HG03571 (cell line): ENCODE results near the gene RFC3.

ENCODE experiments used
- ATAC-seq: cut with Tn5 transposase; IDR thresholded peaks from one replicate; pipeline ENCODE4 v1.9.1; 2021; ENCODE audit not compliant: unreplicated experiment

The RFC3 gene

DNA sequence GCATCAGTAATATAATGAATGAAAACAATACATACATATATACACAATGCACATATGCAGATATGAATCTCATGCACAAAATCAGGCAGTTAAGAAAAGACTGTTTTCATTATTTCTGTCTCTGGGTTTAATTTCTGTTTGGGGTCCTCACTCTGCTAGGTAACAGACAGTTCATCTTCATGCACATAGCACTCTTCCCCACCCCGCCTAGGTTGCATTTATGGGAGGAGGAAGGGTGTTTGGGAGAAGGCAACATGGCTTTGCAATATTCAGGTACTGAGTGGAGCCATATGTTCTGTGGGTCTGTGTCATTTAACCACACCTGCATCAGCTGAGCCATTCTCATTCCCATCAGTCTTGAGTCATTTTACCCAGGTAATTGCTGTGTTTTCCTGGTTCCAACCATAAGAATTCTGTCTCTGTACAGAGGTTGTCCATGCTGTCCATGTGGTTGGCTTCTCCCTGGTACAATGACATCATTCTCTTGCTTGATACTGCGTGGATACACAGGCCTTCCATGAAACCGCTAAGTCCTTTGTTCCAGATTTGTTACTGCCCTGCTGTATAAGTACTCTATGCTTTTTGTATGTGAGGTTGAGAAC is 45.3 kb downstream of the RFC3 start:
- no peak for ATAC-seq

DNA sequence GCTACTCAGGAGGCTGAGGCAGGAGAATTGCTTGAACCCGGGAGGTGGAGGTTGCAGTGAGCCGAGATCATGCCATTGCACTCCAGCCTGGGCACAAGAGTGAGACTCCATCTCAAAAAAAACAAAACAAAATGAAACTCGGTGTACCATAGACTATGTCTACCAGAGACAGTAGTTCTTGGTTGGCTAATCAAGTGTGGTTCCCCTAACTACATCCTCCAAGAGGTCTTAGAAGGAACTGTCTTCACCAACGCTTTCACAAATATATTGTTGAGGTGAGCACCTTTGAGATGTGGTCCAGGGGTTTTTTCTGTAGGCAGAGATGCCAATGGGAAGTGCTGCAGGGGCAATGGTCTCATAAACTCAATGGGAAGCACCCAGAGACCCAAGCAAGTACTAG is 48.0 kb downstream of the RFC3 start:
- ATAC-seq = peak; percentile 97

DNA sequence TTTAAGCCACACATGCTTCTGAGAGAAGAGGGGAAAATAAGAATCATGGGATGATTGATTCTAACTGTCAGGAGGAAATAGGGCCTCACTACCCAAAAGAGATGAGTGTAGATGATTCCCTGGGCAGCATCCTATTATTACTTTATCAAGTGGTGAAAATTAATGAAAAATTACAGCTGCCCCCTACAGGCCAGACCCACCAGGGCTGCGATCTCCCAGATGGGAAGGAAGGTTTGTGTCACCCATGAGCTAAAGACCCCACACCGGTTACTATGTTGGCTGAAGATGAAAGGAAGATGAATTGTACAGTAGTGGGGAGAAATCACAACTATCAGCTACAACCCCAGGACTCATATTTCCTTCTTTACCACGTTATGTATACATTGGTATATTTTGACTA is 49.5 kb downstream of the RFC3 start:
- ATAC-seq = no peak

DNA sequence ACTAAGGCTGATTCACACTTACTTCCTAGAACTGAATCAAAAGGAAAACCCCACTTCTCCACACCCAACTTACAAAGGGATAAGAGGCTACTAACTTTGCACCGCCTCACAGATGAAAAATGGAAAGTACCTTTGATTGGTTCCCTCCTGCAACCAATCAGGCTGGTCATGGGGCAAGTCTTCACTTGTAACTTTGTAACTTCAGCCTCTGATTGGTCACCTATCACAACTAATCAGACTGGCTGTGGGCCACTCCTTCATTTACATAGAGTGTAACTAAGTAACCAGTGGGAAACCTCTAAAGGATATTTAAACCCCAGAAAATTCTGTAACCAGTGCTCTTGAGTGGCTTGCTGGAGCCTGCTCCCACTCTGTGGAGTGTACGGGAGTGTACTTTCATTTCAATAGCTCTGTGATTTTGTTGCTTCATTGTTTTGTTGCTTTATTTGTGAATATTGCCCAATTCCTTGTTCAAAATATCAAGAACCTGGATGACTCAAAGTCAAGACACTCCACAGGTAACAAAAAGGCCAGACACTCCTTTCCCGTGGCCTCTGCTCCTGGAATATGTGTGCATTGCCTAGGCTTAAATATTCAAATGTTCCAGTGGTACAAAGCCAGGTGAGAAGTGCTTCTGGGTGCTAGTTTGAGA is 50.5 kb downstream of the RFC3 start:
- ATAC-seq = no peak

DNA sequence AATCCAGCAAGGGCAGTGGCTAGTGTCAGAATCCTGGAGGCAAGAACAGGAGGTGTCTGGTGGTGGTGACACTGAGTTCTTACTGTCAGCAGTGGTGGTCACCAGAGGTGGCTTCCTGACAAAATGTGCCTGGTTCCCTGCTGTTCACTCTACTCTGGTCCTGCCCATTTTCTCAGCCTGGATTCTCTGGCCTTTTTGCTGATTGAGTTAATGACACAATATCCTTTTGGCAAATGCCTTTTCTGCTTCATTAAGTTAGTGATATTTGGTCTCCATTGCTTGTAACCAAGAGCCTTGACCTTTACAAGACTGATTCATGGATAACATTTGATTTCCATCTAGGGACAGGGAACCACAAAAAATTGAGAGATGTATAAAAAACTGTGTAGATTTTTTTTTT is 51.1 kb downstream of the RFC3 start:
- no peak for ATAC-seq

DNA sequence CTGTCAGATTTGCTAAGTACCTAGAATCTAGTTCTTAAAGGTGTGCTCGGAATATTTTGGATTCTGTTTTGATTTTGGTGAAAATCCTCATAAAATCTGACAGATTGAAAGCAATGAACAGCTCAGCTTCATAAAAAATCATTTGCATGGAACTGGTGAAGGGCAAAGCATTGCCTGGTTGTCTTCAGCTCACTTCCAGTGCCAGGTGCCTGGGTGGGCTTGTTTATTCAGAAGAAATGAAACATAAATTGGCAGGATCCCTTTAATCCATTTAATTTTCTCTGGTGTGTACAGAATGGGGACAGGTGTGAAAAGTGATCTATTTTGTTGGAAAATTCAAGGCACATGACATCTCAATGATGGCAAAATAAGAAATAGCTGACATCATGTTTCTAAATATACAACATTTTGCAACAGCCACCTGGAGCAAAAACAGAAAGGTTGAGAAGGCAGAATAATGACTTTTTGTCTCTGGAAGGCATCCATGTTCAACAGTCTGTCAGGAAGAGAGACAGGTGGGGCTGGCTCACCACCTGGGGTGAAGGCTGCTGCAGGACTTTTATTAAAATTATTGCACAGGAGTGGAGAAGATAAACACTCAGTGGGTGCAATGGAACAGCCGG is 52.2 kb downstream of the RFC3 start:
- no peak for ATAC-seq

DNA sequence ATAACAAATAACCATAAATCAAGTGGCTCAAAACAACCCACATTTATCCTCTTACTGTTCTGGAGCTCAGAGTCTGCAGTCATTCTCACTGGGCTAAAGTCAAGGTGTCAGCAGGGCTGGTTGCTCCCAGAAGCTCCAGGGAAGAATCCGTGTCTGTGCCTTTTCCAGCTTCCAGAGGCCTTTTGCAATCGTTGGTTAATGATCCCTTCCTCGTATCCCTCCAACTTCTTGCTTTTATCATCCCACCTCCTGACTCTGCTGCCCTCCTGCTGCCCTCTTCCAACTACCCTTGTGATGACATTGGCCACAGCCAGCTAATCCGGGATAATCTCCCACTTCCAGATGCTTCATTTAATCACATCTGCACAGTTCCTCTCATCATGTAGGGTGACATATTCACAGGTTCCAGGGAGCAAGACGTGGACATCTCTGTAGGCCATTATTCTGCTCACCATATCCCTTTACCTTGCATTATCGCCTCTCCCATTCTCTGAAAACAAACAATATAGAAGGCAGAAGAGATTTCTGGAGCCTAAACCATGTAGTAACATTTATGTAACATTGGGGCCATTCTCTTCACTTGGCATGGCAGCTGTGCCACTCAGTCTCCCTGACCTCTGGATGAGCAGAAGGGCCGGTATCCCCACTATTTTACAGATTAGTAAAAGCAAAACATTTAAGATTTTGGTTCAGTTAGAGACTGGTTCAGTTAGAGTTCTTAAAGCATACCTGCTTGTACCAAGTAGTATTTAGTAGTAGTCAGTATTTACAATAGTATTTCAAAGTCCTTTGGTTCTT is 53.5 kb downstream of the RFC3 start:
- ATAC-seq = no peak

DNA sequence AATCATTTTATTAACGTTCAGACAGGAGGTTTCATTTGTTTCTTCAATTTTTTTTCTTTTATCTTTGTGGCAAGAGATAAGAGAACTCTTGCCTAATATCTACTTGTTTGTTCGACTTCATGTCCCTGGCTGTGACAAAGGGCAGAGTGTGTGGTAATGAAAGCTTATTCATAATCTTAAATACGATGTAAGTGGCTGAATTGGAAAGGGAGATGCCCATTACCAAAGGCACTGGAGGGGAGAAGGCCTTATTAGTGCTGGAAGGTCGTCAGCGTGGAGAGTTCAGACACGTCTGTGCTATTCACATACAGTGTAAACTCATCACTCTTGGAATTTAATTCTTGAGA is 54.0 kb downstream of the RFC3 start:
- no peak for ATAC-seq

- ATAC-seq = no peak
Measured at GRCh38 chr13:33873251-33873908, 55.4 kb downstream of the RFC3 start.

DNA sequence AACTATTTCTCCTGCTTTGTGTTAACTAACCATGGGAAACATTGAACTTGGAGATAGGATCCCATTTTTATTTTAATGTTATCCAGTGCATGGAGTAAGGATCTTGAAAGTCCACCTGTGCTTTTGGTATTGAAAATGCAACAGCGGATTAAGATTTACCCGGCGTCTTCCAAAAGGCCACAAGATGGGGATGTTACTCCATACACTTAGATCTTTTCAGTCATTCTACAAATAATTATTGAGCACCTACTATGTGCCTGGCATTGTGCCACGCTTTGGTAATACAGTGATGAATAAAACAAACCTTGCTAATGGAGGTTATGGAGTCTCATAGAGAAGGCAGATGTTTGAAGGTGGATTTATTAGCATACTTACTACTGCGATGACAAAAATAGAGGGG is 56.9 kb downstream of the RFC3 start:
- no peak for ATAC-seq

DNA sequence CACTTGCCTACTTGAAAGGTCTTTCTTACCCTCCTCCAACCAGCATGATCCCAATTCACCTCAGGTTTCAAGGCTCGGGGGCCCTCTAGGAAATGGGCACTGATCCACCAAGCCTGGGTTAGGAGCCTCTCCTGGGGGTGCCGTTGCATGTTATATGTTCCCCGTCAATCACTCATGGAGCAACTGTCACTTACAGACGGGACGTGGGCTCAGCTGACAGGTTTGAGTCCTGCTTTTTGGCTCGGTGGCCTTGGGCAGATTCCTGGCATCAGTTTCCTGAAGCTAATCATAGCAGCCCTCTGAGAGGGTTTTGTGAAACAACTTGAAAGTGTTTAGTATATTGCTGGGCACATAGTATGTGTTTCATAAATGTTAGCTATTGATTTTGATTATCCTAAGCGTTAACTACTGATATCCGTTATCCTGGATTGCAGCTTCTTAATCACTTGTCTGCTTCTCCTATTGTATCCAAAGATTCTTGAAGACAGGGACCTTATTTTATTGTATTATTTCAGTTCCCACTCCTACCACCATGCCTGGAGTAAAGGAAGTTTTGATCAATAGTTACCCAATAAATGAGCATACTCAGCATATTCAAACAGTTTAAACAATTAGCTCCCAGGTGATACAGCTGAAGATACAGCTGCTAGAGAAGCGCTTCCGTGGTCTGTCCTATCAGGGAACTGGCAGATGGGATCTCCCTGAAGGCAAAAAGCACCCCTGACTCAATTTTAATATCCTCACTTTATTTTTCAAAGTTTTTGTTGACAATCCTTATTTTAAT is 57.9 kb downstream of the RFC3 start:
- ATAC-seq = no peak

DNA sequence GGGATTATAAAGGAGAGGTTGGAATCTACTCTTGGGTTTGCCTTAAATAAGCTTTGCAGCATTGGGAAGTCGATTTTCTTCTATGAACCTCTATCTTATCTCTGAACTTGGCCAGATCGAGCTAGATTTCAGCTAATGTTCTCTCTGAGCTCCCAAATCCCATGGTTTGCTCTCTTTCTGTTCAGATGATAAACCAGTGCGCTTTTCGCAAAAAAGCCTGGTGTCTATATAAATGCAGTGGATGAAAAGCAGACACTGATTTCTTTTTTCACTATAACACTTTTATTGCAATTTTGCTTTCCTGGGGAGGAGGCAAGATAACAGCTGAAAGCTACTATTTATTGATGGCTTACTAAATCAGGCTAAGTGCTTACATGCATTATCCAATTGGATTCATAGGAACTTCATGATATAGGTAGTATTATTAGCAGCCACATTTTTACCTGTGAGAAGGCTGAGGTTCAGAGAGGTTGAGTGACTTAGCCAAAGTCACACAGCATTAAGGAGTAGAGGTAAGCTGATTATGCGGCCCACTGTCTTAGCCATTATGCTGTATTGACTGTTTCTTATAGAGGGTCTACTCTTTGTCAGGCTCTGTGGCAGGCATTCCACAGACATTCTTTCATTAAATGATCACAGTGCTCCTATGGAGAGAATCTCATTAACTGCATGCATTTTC is 58.9 kb downstream of the RFC3 start:
- no peak for ATAC-seq

DNA sequence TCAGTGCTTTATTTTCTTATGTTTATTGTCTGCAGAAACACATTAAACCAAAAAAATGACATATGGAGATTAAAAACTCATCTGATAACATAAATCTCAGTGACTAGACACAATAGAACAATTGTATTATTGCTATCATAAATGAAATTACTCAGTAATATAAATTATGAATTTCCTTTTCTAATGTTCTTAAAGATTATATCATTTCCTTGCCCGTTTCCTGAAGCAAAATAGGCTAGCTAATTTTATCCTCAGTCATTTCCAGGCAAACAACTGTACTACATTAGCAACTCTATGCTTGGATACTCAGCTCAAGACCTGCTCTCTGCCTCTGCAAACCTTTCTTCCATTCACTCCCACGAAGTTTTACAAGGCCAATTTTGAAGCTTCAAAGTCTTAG is 61.2 kb downstream of the RFC3 start:
- ATAC-seq = no peak

DNA sequence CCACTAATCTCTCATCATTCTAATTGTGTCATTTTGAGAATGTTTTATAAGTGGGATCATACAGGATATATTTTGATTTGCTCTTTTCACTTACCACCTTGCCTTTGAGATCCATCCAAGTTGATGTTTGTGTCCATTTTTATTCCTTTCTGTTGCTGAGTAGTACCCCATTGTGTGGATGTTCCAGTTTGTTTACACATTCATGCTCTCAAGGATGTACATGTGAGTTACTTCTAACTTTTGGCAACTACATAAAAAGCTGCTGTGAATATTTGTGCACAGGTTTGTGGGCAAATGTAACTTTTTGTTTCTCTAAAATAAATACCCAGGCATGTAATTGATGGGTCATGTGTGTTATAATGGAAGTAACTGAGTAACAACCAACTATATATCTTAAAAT is 64.9 kb downstream of the RFC3 start:
- no peak for ATAC-seq

- ATAC-seq = no peak
Measured at GRCh38 chr13:33884531-33885220, 66.7 kb downstream of the RFC3 start.
